ENCODE results near the gene KLHL29. TPM values are rescaled to one million over a fixed set of nuclear protein-coding genes. Genes with fewer than 3 reads are reported as not detected.

KLHL29 gene
- total and polyA plus RNA-seq, 2 experiments from 2014 or later: 3.8 to 9.9 TPM

- no peak for DNase-seq (ENCODE audit: low spot score)
- H3K4me1 ChIP-seq (ENCODE audit: insufficient read depth): peaks cover 13% of the 10 kb centered on the region
- no peak overlapping the region for H2AFZ ChIP-seq
- TF ChIP-seq EZH2 (IDR thresholded peaks at IDR 0.05; ENCODE audit: borderline replicate concordance) (no peak), CTCF (IDR thresholded peaks at IDR 0.05; ENCODE audit: poor library complexity) (no peak), EZH2phosphoT487 (IDR thresholded peaks at IDR 0.05; ENCODE audit: low read depth, severe bottlenecking, unreplicated experiment) (no peak)
- H3K27ac ChIP-seq: no peak overlapping the region
- no peaks in the 10 kb centered on the region for H3K27me3 ChIP-seq
- no peak overlapping the region for H3K4me2 ChIP-seq
- no peaks in the 10 kb centered on the region for H4K20me1 ChIP-seq (ENCODE audit: insufficient read depth, poor library complexity, severe bottlenecking)
- H3K9me3 ChIP-seq (ENCODE audit: low read depth): no peaks in the 10 kb centered on the region
- H3K4me3 ChIP-seq: no peak overlapping the region
- WGBS (ENCODE audit: low lambda C conversion rate, missing lambda C conversion rate): 97% methylated on average over 9 of the region's 9 CpGs
- H3K79me2 ChIP-seq: no peaks in the 10 kb centered on the region
- no peaks in the 10 kb centered on the region for H3K36me3 ChIP-seq (replicated peaks; ENCODE audit: insufficient read depth, low read depth)
- no peaks in the 10 kb centered on the region for H3K9me2 ChIP-seq (replicated peaks; ENCODE audit: insufficient read depth)
Measured at GRCh38 chr2:23640711-23641110, 255.7 kb downstream of the KLHL29 start.

GRCh38 chr2:23642516-23642915 is 257.5 kb downstream of the KLHL29 start:
- Histone ChIP-seq H3K4me3 (no peak overlapping the region), H2AFZ (no peak overlapping the region), H4K20me1 (ENCODE audit: insufficient read depth, poor library complexity, severe bottlenecking) (no peaks in the 10 kb centered on the region), H3K27ac (no peak overlapping the region), H3K79me2 (no peaks in the 10 kb centered on the region), H3K9me3 (ENCODE audit: low read depth) (no peaks in the 10 kb centered on the region), H3K4me2 (no peak overlapping the region), H3K9me2 (replicated peaks; ENCODE audit: insufficient read depth) (no peaks in the 10 kb centered on the region), H3K27me3 (no peaks in the 10 kb centered on the region), H3K4me1 (ENCODE audit: insufficient read depth) (peaks cover 2% of the 10 kb centered on the region), H3K36me3 (replicated peaks; ENCODE audit: insufficient read depth, low read depth) (no peaks in the 10 kb centered on the region)
- DNase-seq (ENCODE audit: low spot score): no peak
- 94% methylated on average over 17 of the region's 24 CpGs for WGBS (ENCODE audit: low lambda C conversion rate, missing lambda C conversion rate)
- TF ChIP-seq EZH2 (IDR thresholded peaks at IDR 0.05; ENCODE audit: borderline replicate concordance): no peak
- TF ChIP-seq EZH2phosphoT487 (IDR thresholded peaks at IDR 0.05; ENCODE audit: low read depth, severe bottlenecking, unreplicated experiment): no peak
- TF ChIP-seq CTCF (IDR thresholded peaks at IDR 0.05; ENCODE audit: poor library complexity): no peak

GRCh38 chr2:23645230-23645808 is 260.3 kb downstream of the KLHL29 start:
- WGBS (ENCODE audit: low lambda C conversion rate, missing lambda C conversion rate): 67% methylated on average over 10 of the region's 10 CpGs
- no peaks in the 10 kb centered on the region for H3K4me1 ChIP-seq (ENCODE audit: insufficient read depth)

More at GRCh38 chr2:23645230-23645808, 260.3 kb downstream of the KLHL29 start:
- H3K27ac ChIP-seq: no peak overlapping the region
- no peaks in the 10 kb centered on the region for H3K36me3 ChIP-seq (replicated peaks; ENCODE audit: insufficient read depth, low read depth)
- H3K9me2 ChIP-seq (replicated peaks; ENCODE audit: insufficient read depth): no peaks in the 10 kb centered on the region
- no peak for TF ChIP-seq EZH2phosphoT487 (IDR thresholded peaks at IDR 0.05; ENCODE audit: low read depth, severe bottlenecking, unreplicated experiment)
- TF ChIP-seq EZH2 (IDR thresholded peaks at IDR 0.05; ENCODE audit: borderline replicate concordance): no peak
- no peak for TF ChIP-seq CTCF (IDR thresholded peaks at IDR 0.05; ENCODE audit: poor library complexity)
- no peaks in the 10 kb centered on the region for H4K20me1 ChIP-seq (ENCODE audit: insufficient read depth, poor library complexity, severe bottlenecking)
- no peak overlapping the region for H3K4me2 ChIP-seq
- no peaks in the 10 kb centered on the region for H3K79me2 ChIP-seq
- H2AFZ ChIP-seq: no peak overlapping the region
- DNase-seq (ENCODE audit: low spot score): no peak
- H3K4me3 ChIP-seq: no peak overlapping the region
- no peaks in the 10 kb centered on the region for H3K9me3 ChIP-seq (ENCODE audit: low read depth)
- H3K27me3 ChIP-seq: no peaks in the 10 kb centered on the region

All from hepatocyte (in vitro differentiated cells).